HS-27A (cell line): Measurements from ENCODE around the gene ZCCHC7.
"Not testable (repeated sequence)": the region's sequence is repeated elsewhere in the genome, so short reads cannot be mapped to it uniquely, and the experiment has no call there.

Experiments
- DNase-seq: peaks from one replicate; pipeline ENCODE4 v3.0.0-alpha.2; 2012; ENCODE audit warnings: low read depth, missing footprints

The ZCCHC7 gene

DNA sequence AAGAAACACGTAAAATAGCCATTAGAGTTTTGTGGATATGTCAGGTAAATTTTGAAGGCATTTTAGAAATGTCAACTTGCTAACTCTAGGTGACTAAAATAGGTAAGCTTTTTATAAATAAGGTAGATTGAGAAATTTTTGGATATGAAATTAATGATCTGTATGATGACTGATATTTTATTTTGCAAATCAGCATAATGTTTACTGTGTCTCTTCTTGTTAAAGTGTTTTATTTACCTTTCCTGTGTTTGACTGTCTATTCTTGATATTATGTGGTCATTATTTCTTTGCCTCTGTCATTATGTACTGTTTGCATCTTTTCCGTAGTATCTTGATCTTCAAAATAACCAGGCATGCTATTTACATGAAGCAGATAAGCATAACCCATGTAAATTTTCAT lies 58.4 kb downstream of the ZCCHC7 start:
- no peak for DNase-seq

DNA sequence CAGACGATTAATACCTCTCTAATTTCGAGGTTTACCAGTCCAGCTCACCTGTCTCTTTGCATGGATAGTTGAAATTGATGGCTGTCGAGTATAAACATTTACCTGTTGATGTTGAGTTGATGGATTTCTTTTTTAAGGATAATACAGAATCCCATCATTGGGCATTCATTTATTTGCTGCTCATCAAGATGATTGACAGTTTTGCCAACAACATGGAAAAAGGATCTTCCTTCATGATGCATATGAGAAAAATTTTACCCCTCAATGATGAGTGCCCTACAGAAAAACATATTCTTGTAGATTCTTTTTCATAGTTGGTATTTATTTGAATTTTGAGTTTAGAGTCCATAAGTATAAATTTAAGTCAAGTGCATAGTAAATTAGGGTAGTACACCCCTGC lies 59.2 kb downstream of the ZCCHC7 start:
- DNase-seq = no peak

DNA sequence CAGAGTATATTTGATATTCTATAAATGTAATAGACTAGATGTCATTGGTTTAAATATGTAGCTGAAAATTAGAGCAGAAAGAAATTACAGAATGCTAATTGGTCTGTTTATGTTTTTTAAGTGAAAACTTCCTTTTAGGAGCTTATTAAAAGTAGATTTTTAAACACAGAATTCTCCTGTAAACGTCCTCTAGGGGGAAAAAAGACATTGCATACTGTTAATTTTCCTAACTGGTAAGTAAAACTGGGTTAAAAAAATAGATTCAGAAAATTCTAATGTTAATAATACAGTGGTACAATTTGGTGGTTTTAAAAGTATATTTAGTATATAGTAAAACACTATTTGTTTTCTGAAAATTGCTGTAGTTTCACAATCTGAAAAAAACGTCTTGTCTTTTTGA lies 59.8 kb downstream of the ZCCHC7 start:
- no peak for DNase-seq

- DNase-seq = no peak
Observed at GRCh38 chr9:37182718-37183117, 62.3 kb downstream of the ZCCHC7 start.

DNA sequence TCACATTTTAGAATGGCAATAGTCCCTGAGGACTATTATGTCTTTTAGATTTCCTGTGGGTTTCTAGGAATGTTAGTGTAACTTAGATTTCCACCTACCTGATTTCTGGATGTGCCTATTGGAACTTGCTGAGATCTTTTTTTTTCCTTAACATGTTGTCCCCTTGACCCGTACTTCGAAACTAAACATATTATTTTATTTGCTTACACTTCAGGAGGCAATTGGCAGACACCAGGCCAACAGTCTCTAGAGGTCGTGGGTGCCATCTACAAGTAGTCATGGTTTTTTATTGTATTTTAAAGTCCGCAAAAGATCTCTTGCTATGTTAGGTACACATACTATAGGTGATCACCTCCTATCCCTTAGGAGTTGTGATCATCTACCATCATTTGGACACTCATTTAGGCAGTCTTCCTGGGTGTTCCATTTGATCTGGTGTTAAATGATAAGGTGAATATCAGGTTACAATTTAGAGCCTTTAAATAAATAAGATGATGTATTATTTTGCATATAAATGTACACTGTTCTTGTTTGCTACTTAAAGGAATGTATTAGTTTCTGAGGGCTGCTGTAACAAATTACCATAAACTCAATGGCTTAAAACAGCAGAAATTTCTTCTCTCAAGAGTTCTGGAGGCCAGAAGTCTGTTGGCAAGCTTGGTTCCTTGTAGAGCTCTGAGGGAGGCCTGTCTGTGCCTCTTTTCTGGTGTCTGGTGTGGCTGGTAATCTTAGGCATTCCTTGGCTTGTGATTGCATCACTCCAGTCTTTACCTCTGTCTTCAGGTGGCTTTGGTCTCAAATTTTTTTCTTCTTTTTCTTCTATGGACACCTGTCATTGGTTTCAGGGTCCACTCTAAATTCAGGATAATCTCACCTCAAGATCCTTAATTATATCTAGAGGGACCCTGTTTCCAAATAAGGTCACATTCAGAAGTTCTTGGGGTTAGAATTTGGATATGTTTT lies 64.8 kb downstream of the ZCCHC7 start:
- DNase-seq = no peak

DNA sequence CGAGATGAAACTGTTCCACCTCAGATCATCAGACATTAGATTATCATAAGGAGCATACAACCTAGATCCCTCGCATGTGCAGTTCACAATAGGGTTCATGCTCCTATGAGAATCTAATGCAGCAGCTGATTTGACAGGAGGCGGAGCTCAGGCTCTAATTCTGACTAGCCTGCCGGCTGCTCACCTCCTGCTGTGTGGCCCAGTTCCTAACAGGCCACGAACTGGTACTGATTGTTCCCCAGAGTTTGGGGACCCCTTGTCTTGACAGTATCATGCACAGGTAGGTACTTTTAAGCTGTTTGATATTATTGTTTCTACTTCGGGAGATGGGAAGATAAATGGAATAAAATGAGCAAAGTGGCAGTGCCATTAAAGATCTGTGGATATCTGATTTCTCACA lies 66.9 kb downstream of the ZCCHC7 start:
- no peak for DNase-seq

GRCh38 chr9:37187713-37188439 lies 67.5 kb downstream of the ZCCHC7 start:
- no peak for DNase-seq

GRCh38 chr9:37190739-37191138 lies 70.4 kb downstream of the ZCCHC7 start:
- not testable (repeated sequence) for DNase-seq

DNA sequence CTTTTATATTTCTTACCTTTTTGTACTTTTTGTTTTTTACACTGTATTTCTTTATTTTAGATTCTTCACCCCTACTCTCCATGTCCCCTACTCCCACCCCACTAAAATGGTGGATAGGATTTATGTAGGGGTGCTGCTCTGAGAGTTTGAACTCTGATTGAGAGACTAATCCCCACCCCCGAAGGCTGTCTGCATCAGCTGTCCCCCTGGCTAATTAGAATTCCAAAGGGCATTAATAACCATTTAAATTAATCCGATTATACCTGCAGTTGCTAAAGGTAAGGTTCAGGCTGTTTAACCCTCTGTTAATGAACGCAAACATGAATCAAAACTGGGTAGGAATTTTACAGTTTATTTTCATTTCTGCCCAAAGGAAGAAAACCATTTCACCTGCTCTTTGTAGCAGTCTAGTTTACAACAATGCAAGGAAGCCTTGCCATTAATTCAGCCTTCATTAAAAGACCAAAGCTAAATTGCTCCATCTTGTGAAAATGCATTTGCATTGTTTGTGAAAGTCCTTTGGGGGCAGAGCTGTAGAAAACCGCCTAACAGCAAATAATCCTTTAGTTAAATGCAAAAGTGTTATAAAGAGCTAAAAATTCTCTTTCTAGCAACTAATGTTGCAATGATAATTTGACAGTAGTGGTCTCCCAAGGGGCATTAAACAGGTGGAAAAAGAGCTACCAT lies 71.2 kb downstream of the ZCCHC7 start:
- no peak for DNase-seq

DNA sequence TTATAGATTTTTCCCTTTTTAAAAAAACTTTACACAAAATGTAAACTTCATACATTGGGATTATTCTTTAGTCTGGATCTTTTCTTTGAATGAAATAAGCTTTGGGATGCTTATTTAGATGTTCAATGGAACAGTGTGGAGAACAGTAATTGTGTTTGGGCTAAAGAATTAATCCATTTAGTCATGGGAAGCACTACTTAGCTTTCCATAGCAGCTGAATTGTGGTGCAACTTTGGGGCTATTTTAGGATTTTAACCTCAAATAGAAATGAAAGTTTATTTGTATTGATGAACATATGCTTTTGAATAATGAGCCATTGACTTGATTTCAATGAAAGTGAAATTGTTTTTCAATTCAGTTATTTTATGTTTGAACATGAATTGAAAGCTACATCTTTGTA lies 72.4 kb downstream of the ZCCHC7 start:
- no peak for DNase-seq

- no peak for DNase-seq
Observed at GRCh38 chr9:37197158-37198038, 77.0 kb downstream of the ZCCHC7 start.

DNA sequence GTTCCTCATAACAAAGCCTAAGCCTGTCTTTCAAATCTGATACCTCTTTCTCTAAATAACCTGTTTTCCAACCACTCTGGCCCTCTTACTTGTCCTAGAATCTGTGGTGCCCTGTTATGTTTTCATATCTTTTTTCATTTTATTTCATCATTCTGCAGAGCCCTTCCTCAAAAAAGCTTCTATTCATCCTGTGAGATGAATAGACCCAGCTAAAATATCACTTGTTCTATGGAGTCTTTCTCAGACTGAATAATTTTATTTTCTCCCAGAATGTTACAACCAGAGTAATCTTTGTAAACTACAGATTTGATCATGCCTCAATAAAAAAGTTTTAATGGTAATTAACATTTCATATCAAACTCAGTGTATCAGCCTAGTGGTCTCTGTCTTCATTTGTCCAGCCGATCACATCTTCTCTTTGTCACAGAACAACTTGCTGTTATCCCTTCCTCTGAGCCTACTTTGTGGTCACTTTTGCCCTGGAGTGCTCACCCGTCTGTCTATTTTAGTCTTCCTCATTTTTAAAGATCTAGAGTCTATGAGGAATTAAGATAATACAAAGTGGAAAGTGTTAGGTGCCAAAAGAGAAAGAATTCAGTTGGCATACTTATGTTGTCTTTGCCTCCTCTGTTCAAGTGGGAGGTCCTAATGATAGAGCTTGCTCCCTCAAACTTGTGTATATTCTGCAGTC lies 77.8 kb downstream of the ZCCHC7 start:
- no peak for DNase-seq

- no peak for DNase-seq
Observed at GRCh38 chr9:37198831-37199230, 78.5 kb downstream of the ZCCHC7 start.

GRCh38 chr9:37200433-37201005 lies 80.1 kb downstream of the ZCCHC7 start:
- no peak for DNase-seq

DNA sequence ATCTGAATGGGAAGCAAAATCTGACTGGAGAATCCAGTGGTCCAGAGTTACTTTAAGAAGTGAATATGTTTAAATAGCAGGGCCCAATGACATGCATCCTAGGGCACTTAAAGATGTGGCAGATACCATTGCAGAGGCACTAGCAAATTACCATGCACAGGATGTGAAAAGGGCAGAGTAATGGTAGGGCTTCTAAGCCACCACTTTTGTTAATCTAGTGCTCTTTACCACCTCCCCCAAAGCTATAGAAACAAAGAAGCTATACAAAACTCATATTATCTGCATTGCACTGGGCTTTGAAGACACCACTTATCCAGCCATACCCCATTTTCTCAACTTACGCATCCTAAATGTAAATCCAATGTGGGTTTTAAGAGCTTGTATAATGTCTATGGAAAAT lies 81.2 kb downstream of the ZCCHC7 start:
- no peak for DNase-seq

- no peak for DNase-seq
Observed at GRCh38 chr9:37202091-37202490, 81.7 kb downstream of the ZCCHC7 start.

DNA sequence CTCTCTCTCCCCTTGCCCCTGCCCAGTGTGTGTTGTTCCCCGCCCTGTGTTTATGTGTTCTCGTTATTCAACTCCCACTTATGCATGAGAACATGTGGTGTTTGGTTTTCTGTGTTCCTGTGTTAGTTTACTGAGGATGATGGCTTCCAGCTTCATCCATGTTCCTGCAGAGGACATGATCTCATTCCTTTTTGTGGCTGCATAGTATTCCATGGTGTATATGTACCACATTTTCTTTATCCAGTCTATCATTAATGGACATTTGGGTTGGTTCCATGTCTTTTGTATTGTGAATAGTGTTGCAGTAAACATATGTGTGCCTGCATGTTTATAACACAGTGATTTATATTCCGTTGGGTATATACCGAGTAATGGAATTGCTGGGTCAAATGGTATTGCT lies 83.1 kb downstream of the ZCCHC7 start:
- not testable (repeated sequence) for DNase-seq

- no peak for DNase-seq
Observed at GRCh38 chr9:37206121-37206620, 85.8 kb downstream of the ZCCHC7 start.

GRCh38 chr9:37209431-37210386 lies 89.3 kb downstream of the ZCCHC7 start:
- no peak for DNase-seq
